ENCODE results near the gene GEMIN5.
"Not testable (repeated sequence)": the region's sequence is repeated elsewhere in the genome, so short reads cannot be mapped to it uniquely, and the experiment has no call there.

GEMIN5 gene

GRCh38 chr5:154977409-154977808 lies 39.4 kb upstream of the GEMIN5 start:
- TF ChIP-seq CTCF (IDR thresholded peaks at IDR 0.05; ENCODE audit: insufficient read depth, low read length) (no peak), SPI1 (IDR thresholded peaks at IDR 0.05; ENCODE audit: borderline replicate concordance, low read depth) (no peak), POLR2AphosphoS5 (IDR thresholded peaks at IDR 0.05; ENCODE audit: low read depth) (no peak), REST (IDR thresholded peaks at IDR 0.05; ENCODE audit: insufficient replicate concordance, low read depth) (no peak), GABPA (IDR thresholded peaks at IDR 0.05; ENCODE audit: low read depth) (no peak)
- Histone ChIP-seq H3K27me3 (ENCODE audit: insufficient read depth, poor library complexity, severe bottlenecking) (no peaks in the 10 kb centered on the region), H3K4me3 (replicated peaks; ENCODE audit: insufficient read depth, low read length) (no peak overlapping the region), H3K27ac (replicated peaks) (no peak overlapping the region)
- DNase-seq (ENCODE audit: low read depth in 1 of 2, low spot score in 1 of 2) = no peak

- H3K4me3 ChIP-seq (replicated peaks; ENCODE audit: insufficient read depth, low read length); H3K27me3 ChIP-seq (ENCODE audit: insufficient read depth, poor library complexity, severe bottlenecking); H3K27ac ChIP-seq (replicated peaks); DNase-seq (ENCODE audit: low read depth in 1 of 2, low spot score in 1 of 2): not testable (repeated sequence)
Observed at GRCh38 chr5:154976082-154976481, 38.1 kb upstream of the GEMIN5 start.

- DNase-seq (ENCODE audit: low read depth in 1 of 2, low spot score in 1 of 2) = peak in 1 of 2 experiments; percentile 19
- Histone ChIP-seq H3K27ac (replicated peaks) (no peak overlapping the region), H3K4me3 (replicated peaks; ENCODE audit: insufficient read depth, low read length) (no peak overlapping the region), H3K27me3 (ENCODE audit: insufficient read depth, poor library complexity, severe bottlenecking) (no peaks in the 10 kb centered on the region)
- TF ChIP-seq GABPA (IDR thresholded peaks at IDR 0.05; ENCODE audit: low read depth) = no peak
- TF ChIP-seq CTCF (IDR thresholded peaks at IDR 0.05; ENCODE audit: insufficient read depth, low read length) = peak; percentile 38
Observed at GRCh38 chr5:154972476-154973080, 34.6 kb upstream of the GEMIN5 start.

- no peak overlapping the region for H3K4me3 ChIP-seq (replicated peaks; ENCODE audit: insufficient read depth, low read length)
- TF ChIP-seq GABPA (IDR thresholded peaks at IDR 0.05; ENCODE audit: low read depth) (no peak), POLR2AphosphoS5 (IDR thresholded peaks at IDR 0.05; ENCODE audit: low read depth) (no peak), CTCF (IDR thresholded peaks at IDR 0.05; ENCODE audit: insufficient read depth, low read length) (no peak), REST (IDR thresholded peaks at IDR 0.05; ENCODE audit: insufficient replicate concordance, low read depth) (no peak), SPI1 (IDR thresholded peaks at IDR 0.05; ENCODE audit: borderline replicate concordance, low read depth) (no peak)
- no peak for DNase-seq (ENCODE audit: low read depth in 1 of 2, low spot score in 1 of 2)
- no peak overlapping the region for H3K27ac ChIP-seq (replicated peaks)
- no peaks in the 10 kb centered on the region for H3K27me3 ChIP-seq (ENCODE audit: insufficient read depth, poor library complexity, severe bottlenecking)
Observed at GRCh38 chr5:154971501-154971900, 33.5 kb upstream of the GEMIN5 start.

Data from HL-60 (cell line).